SK-N-SH (cell line): ENCODE data around the gene ZGLP1. TPM values are rescaled to one million over a fixed set of nuclear protein-coding genes. Genes with fewer than 3 reads are reported as not detected.

ENCODE experiments used
- CTCF ChIA-PET: fragments of 300-600, 350-600 bp; formaldehyde crosslinking; extraction: SDS; loops from one replicate; lab custom pipeline; 2021; lab: Yijun Ruan, JAX
- POLR2A ChIA-PET: fragments of 350-600 bp; sonication (Branson Sonifier 250); formaldehyde crosslinking; extraction: SDS; loops from one replicate; lab custom pipeline; 2020; ENCODE audit warnings: antibody characterized with exemption, inconsistent platforms; lab: Yijun Ruan, JAX
- DNase-seq: peaks from one replicate; pipeline ENCODE4 v3.0.0; 2012
- H2AFZ ChIP-seq: fragments of 200-600 bp; sonication (generic); 2 replicates; pipeline ENCODE4 v1.8.1; 2016; ENCODE audit warnings: antibody characterized with exemption, mild to moderate bottlenecking, low read depth
- H3F3A ChIP-seq: fragments of 200-600 bp; sonication (generic); replicated peaks from 2 replicates; pipeline ENCODE3; 2016; ENCODE audit warnings: antibody characterized with exemption, mild to moderate bottlenecking; ENCODE audit not compliant: insufficient read depth
- H3K27ac ChIP-seq, 2 experiments: fragments of 200-500 bp in 1 of 2; fragments of 200-600 bp in 1 of 2; sonication (Bioruptor generic) in 1 of 2; sonication (generic), shearing (Covaris generic) in 1 of 2; 2 replicates each; pipeline versions ENCODE4 v1.5.1 to v1.6.1; 2014 to 2016; ENCODE audit warnings: low read depth in 2 of 2, inconsistent platforms in 1 of 2, low read length in 1 of 2, mild to moderate bottlenecking in 1 of 2, mixed read lengths in 1 of 2
- H3K27me3 ChIP-seq: fragments of 200-600 bp; sonication (generic), shearing (Covaris generic); 2 replicates; pipeline ENCODE4 v1.6.1; 2016; ENCODE audit warnings: mixed run types; ENCODE audit not compliant: insufficient read depth
- H3K36me3 ChIP-seq, 2 experiments: fragments of 200-500 bp in 1 of 2; fragments of 200-600 bp in 1 of 2; sonication (Bioruptor generic) in 1 of 2; sonication (generic) in 1 of 2; replicated peaks in 1 of 2; 2 replicates each; pipeline versions ENCODE3 to v1.5.1; 2014 to 2016; ENCODE audit warnings: low read length in 1 of 2, mild to moderate bottlenecking in 1 of 2; ENCODE audit not compliant: insufficient read depth in 2 of 2, control insufficient read depth in 1 of 2
- H3K4me1 ChIP-seq, 2 experiments: fragments of 200-500 bp in 1 of 2; fragments of 200-600 bp in 1 of 2; sonication (Bioruptor generic) in 1 of 2; sonication (generic), shearing (Covaris generic) in 1 of 2; 2 replicates each; pipeline versions ENCODE4 v1.5.1 to v1.6.1; 2014 to 2016; ENCODE audit warnings: low read depth in 1 of 2, low read length in 1 of 2, mixed run types in 1 of 2; ENCODE audit not compliant: insufficient read depth in 2 of 2, control insufficient read depth in 1 of 2
- H3K4me2 ChIP-seq: fragments of 200-600 bp; sonication (generic), shearing (Covaris generic); 2 replicates; pipeline ENCODE4 v1.6.1; 2017; ENCODE audit warnings: mixed run types
- H3K4me3 ChIP-seq, 2 experiments: fragments of 200-500 bp in 1 of 2; fragments of 200-600 bp in 1 of 2; sonication (Bioruptor generic) in 1 of 2; sonication (generic), shearing (Covaris generic) in 1 of 2; 2 replicates each; pipeline versions ENCODE4 v1.5.1 to v1.8.1; 2014 to 2016; ENCODE audit warnings: low read depth in 2 of 2, inconsistent platforms in 1 of 2, low read length in 1 of 2, mild to moderate bottlenecking in 1 of 2, mixed read lengths in 1 of 2, moderate library complexity in 1 of 2
- H3K79me2 ChIP-seq: fragments of 200-600 bp; sonication (generic); 2 replicates; pipeline ENCODE4 v1.8.1; 2017; ENCODE audit warnings: mild to moderate bottlenecking; ENCODE audit not compliant: insufficient read depth
- H3K9ac ChIP-seq: fragments of 200-600 bp; sonication (generic); 2 replicates; pipeline ENCODE4 v1.6.1; 2017; ENCODE audit warnings: mixed run types
- H3K9me2 ChIP-seq: fragments of 200-600 bp; sonication (generic); 2 replicates; pipeline ENCODE4 v1.6.1; 2017; ENCODE audit warnings: mixed run types
- H3K9me3 ChIP-seq: fragments of 200-600 bp; sonication (generic); 2 replicates; pipeline ENCODE4 v1.6.1; 2017; ENCODE audit warnings: mixed run types, mild to moderate bottlenecking, moderate library complexity
- H4K20me1 ChIP-seq: fragments of 200-600 bp; sonication (generic); 2 replicates; pipeline ENCODE4 v1.6.1; 2017; ENCODE audit warnings: mild to moderate bottlenecking, mixed run types; ENCODE audit not compliant: insufficient read depth
- CHD2 ChIP-seq: fragments of 150-350 bp; IDR thresholded peaks from 2 replicates; pipeline ENCODE4 v1.6.1; 2018; ENCODE audit warnings: low read length; ENCODE audit not compliant: partially characterized antibody
- ELF1 ChIP-seq: IDR thresholded peaks from 2 replicates; pipeline ENCODE4 v1.4.0; 2012
- GATA2 ChIP-seq: sonication (generic); formaldehyde crosslinking; IDR thresholded peaks from 2 replicates; pipeline ENCODE4 v1.5.0; 2020; ENCODE audit warnings: mild to moderate bottlenecking, missing genetic modification reagents
- IRF3 ChIP-seq: fragments of 150-350 bp; IDR thresholded peaks from 2 replicates; pipeline ENCODE4 v1.6.1; 2016; ENCODE audit warnings: mild to moderate bottlenecking, low read depth, low read length
- JUND ChIP-seq: IDR thresholded peaks from 2 replicates; pipeline ENCODE4 v1.4.0; 2012
- MAX ChIP-seq: IDR thresholded peaks from 2 replicates; pipeline ENCODE4 v1.4.0; 2012; ENCODE audit warnings: low read depth
- NFIC ChIP-seq: IDR thresholded peaks from 2 replicates; pipeline ENCODE4 v1.4.0; 2012; ENCODE audit warnings: borderline replicate concordance
- NRF1 ChIP-seq: IDR thresholded peaks from 2 replicates; pipeline ENCODE4 v1.6.1; 2012; ENCODE audit warnings: low read depth, mild to moderate bottlenecking, low read length
- POLR2AphosphoS5 ChIP-seq: IDR thresholded peaks from 2 replicates; pipeline ENCODE4 v1.6.1; 2012; ENCODE audit warnings: low read depth, low read length
- RCOR1 ChIP-seq: fragments of 150-350 bp; IDR thresholded peaks from 2 replicates; pipeline ENCODE4 v1.6.1; 2017; ENCODE audit warnings: antibody characterized with exemption, low read length
- SMC3 ChIP-seq: IDR thresholded peaks from 2 replicates; pipeline ENCODE4 v1.6.1; 2012; ENCODE audit warnings: low read depth, low read length, improper control_type of control experiment
- TCF12 ChIP-seq: IDR thresholded peaks from 2 replicates; pipeline ENCODE4 v1.4.0; 2012
- USF2 ChIP-seq: fragments of 150-350 bp; IDR thresholded peaks from 2 replicates; pipeline ENCODE4 v1.6.1; 2017; ENCODE audit warnings: antibody characterized with exemption, low read length, low read depth, borderline replicate concordance
- YY1 ChIP-seq: IDR thresholded peaks from 2 replicates; pipeline ENCODE4 v1.4.0; 2012; ENCODE audit warnings: low read depth, mild to moderate bottlenecking
- ZBTB33 ChIP-seq: IDR thresholded peaks from 2 replicates; pipeline ENCODE4 v1.4.0; 2012; ENCODE audit warnings: low read depth, borderline replicate concordance
- WGBS: methylation state at CpG from one replicate; pipeline ENCODE4 v1.1.6; 2017; ENCODE audit warnings: low lambda C conversion rate; 5-methylcytosine and 5-hydroxymethylcytosine counted together
- polyA plus RNA-seq, 3 experiments: library from polyadenylated mRNA; depleted of rRNA; stranded (reverse); fragments of >200 nt; gene quantifications; 2 replicates each; pipeline ENCODE4 v1.2.3, GENCODE V29; 2012
- TF ChIP-seq, protein P1 (sequence below): IDR thresholded peaks from 2 replicates; pipeline ENCODE4; 2012

Gene ZGLP1
- polyA plus RNA-seq, 1 of the 3 experiments (the other 2 are of a cell fraction) = 1.8 TPM

DNA sequence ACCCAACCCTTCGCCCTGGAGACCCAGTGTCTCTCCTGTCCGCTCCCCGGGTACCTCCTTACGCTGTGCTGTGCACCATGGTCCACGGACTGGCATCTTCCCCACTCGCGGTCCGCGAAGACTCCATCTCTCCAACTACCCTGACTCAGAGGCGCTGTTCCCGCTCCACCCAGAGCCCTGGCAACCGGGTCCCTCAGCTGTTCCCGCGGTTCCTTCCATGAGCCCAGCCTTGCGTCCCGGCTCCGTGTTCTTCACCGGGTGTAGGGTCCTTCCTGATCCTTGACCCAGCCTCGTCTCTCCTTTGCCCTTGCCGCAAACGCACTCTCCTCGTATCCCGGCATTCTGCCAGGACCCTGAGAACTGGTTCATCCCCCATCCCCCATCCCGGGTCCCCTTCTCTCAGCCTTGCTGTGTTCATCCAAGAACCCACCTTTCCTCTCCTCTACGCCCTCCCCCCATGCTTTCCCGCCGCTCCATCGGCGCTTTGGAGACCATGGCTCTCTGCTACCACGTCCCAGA is 19.2 kb downstream of the ZGLP1 start:
- no peaks in the 10 kb centered on the region for H4K20me1 ChIP-seq
- no peaks in the 10 kb centered on the region for H3K79me2 ChIP-seq
- 6% methylated on average over 29 of the region's 30 CpGs for WGBS
- H3K4me3 ChIP-seq = peak overlapping the region; percentile 37 to 77; a peak in 3 of 4 replicates
- H2AFZ ChIP-seq = peak overlapping the region; percentile 91
- no peak for DNase-seq
- no peak overlapping the region for H3K27ac ChIP-seq
- no peaks in the 10 kb centered on the region for H3K36me3 ChIP-seq
- H3F3A ChIP-seq = peaks cover 6% of the 10 kb centered on the region
- peak overlapping the region; percentile 98 for H3K4me2 ChIP-seq
- TF ChIP-seq POLR2AphosphoS5 (no peak), YY1 (no peak), GATA2 (no peak), TCF12 (no peak), IRF3 (no peak), CHD2 (no peak), RCOR1 (no peak), SMC3 (no peak), ELF1 (no peak), MAX (no peak), USF2 (no peak), NFIC (no peak), ZBTB33 (no peak), JUND (no peak), NRF1 (no peak)
- TF ChIP-seq, protein P1, sequence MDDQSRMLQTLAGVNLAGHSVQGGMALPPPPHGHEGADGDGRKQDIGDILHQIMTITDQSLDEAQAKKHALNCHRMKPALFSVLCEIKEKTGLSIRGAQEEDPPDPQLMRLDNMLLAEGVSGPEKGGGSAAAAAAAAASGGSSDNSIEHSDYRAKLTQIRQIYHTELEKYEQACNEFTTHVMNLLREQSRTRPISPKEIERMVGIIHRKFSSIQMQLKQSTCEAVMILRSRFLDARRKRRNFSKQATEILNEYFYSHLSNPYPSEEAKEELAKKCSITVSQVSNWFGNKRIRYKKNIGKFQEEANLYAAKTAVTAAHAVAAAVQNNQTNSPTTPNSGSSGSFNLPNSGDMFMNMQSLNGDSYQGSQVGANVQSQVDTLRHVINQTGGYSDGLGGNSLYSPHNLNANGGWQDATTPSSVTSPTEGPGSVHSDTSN = no peak
- H3K4me1 ChIP-seq = peaks cover 0 to 39% of the 10 kb centered on the region in 2 experiments; a peak in 1 of 4 replicates
- no peak overlapping the region for H3K9ac ChIP-seq
- no peaks in the 10 kb centered on the region; the same call in 1 of the 2 replicates for H3K27me3 ChIP-seq
- ChIA-PET POLR2A (no interaction called here), CTCF (interaction anchor here (0.8 to 7.4 kb wide), 10 partner anchors 9 to 131 kb away, joined by 3 to 65 read pairs (median 8); partner anchors contain the start of genes CDC37 and ICAM1)
- no peaks in the 10 kb centered on the region for H3K9me2 ChIP-seq
- H3K9me3 ChIP-seq = no peaks in the 10 kb centered on the region
